HepG2 (cell line): Measurements from ENCODE around the gene GGT1. TPM values are rescaled to one million over a fixed set of nuclear protein-coding genes. Genes with fewer than 3 reads are reported as not detected.

ENCODE experiments used
- HNRNPH1 ChIP-seq: fragments of 200-400 bp; formaldehyde crosslinking; optimal IDR thresholded peaks from 2 replicates; pipeline ENCODE3; 2017; ENCODE audit warnings: mild to moderate bottlenecking, low read depth, low read length
- KDM1A ChIP-seq: IDR thresholded peaks from 2 replicates; pipeline ENCODE4 v1.6.1; 2016; ENCODE audit warnings: missing compliant biosample characterization
- KLF16 ChIP-seq, 2 experiments: sonication (generic) in 1 of 2; formaldehyde crosslinking in 1 of 2; IDR thresholded peaks; 2 replicates each; pipeline versions ENCODE4 v1.6.1 to v1.8.0; 2016 to 2023; ENCODE audit warnings: missing genetic modification reagents in 2 of 2, missing compliant biosample characterization in 1 of 2
- NFYC ChIP-seq: IDR thresholded peaks from 2 replicates; pipeline ENCODE4 v1.6.1; 2016; ENCODE audit warnings: missing genetic modification reagents, missing compliant biosample characterization
- TCF7 ChIP-seq: sonication (generic); IDR thresholded peaks from 2 replicates; pipeline ENCODE4 v1.6.1; 2016; ENCODE audit warnings: antibody characterized with exemption, low read depth
- XBP1 ChIP-seq: sonication (generic); formaldehyde crosslinking; IDR thresholded peaks from 2 replicates; pipeline ENCODE4 v1.5.0; 2020; ENCODE audit warnings: missing genetic modification reagents
- ZBTB7A ChIP-seq: sonication (generic); formaldehyde crosslinking; IDR thresholded peaks from 2 replicates; pipeline ENCODE4 v1.8.0; 2022; ENCODE audit warnings: mild to moderate bottlenecking, missing genetic modification reagents
- ZNF234 ChIP-seq: sonication (generic); formaldehyde crosslinking; conservative IDR thresholded peaks from 2 replicates; pipeline ENCODE4 v1.5.1; 2020; ENCODE audit warnings: mild to moderate bottlenecking, missing genetic modification reagents
- ZNF331 ChIP-seq: sonication (generic); formaldehyde crosslinking; IDR thresholded peaks from 2 replicates; pipeline ENCODE4 v1.4.0; 2020; ENCODE audit warnings: missing genetic modification reagents
- polyA plus RNA-seq, 8 experiments: library from polyadenylated mRNA; depleted of rRNA in 3 of 8; stranded (reverse) in 7 of 8; unstranded in 1 of 8; fragments of >200 nt; fragmentation: Illumina TruSeq in 4 of 8; extraction: Trizol in 4 of 8; gene quantifications; 2 replicates each; pipeline versions ENCODE4 v1.2.1 to v1.2.3, GENCODE V29; 2011 to 2016; ENCODE audit warnings: low read depth in 4 of 8, missing spikeins in 1 of 8, mixed read lengths in 1 of 8; ENCODE audit not compliant: insufficient read depth in 1 of 8
- total RNA-seq, 5 experiments: library from RNA; depleted of rRNA; stranded (reverse); fragments of >200 nt; fragmentation: Illumina TruSeq; extraction: Trizol; gene quantifications; 2 replicates each; pipeline ENCODE4 v1.2.3, GENCODE V29; 2016; ENCODE audit warnings: low read depth in 1 of 5
- TF ChIP-seq, protein P1 (sequence below): sonication (generic); formaldehyde crosslinking; IDR thresholded peaks from 2 replicates; pipeline ENCODE4 v1.5.0; 2020; ENCODE audit warnings: mild to moderate bottlenecking, missing genetic modification reagents, borderline replicate concordance
- TF ChIP-seq, protein P2 (sequence below): sonication (generic); formaldehyde crosslinking; IDR thresholded peaks from 2 replicates; pipeline ENCODE4 v1.4.0; 2020; ENCODE audit warnings: missing genetic modification reagents
- TF ChIP-seq, protein P3 (sequence below): sonication (generic); formaldehyde crosslinking; IDR thresholded peaks from 2 replicates; pipeline ENCODE4 v1.5.0; 2020; ENCODE audit warnings: mild to moderate bottlenecking, missing genetic modification reagents, moderate library complexity
- TF ChIP-seq, protein P4 (sequence below): IDR thresholded peaks from 2 replicates; pipeline ENCODE4 v1.6.1; 2016; ENCODE audit warnings: low read depth
- TF ChIP-seq, protein P5 (sequence below): sonication (generic); formaldehyde crosslinking; IDR thresholded peaks from 2 replicates; pipeline ENCODE4 v1.5.0; 2020; ENCODE audit warnings: missing genetic modification reagents

The GGT1 gene
- total and polyA plus RNA-seq, 2 of the 13 experiments (the other 11 are each of a cell fraction or from before 2014, with no cell fraction given): 29.9 to 103 TPM

DNA sequence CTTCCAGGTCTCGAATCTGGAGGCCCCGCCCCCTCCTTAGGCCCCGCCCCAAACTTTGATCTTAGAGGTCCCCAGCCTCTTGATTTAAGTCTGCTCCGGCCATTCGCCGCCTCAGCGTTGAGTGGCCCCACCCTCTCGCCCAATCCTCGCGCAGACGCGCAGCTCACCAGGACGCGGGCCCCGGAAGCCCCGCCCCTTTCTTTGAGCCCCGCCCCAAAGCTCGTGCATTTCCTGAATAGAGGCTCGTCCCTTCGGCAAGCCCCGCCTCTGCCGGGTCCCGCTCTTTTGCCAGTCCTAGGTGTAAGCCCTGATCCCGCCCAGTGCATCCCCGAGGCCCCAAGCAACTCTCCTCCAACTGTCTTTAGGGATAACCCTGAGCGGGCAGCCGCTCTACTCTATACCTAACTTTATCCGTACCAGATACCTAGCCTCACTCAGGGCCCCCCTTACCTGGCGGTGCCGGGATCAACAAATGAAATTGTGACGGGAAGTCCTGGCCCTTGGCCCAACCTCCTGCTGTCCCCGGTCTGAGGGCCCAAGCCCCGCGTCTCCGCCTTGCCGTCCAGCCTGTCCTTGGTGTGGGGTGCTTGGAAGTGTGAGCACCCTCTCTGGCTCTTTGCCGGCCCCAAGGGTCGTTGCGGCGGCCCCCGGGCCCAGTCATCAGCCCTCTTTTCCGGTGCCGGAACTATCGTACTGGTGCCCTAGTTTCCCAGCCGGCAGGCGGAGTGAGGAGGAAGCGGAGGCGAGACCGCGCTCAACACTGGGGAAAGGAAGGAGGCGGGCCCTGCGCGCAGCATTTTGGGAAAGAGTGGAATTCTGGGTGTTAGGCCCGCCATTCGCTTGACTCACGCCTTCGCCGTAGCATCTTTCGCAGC, 47.6 kb upstream of the GGT1 start, which contains the start of gene SNRPD3 (continued):
- TF ChIP-seq XBP1 (0 out of 2 replicates have a peak, but pooled peaks have one; percentile 61), HNRNPH1 (no peak), NFYC (peak; percentile 80), ZBTB7A (CRISPR knock-in tag) (no peak), TCF7 (no peak), KLF16 (CRISPR knock-in tag; IDR thresholded peaks at IDR 0.05) (peak in 1 of 2 experiments; percentile 97; a peak in 2 of 4 replicates), ZNF234 (CRISPR knock-in tag) (peak; percentile 82; the same call in 1 of the 2 replicates), ZNF331 (CRISPR knock-in tag) (peak; percentile 72; the same call in 1 of the 2 replicates), KDM1A (CRISPR knock-in tag) (no peak)
- TF ChIP-seq, protein P1, sequence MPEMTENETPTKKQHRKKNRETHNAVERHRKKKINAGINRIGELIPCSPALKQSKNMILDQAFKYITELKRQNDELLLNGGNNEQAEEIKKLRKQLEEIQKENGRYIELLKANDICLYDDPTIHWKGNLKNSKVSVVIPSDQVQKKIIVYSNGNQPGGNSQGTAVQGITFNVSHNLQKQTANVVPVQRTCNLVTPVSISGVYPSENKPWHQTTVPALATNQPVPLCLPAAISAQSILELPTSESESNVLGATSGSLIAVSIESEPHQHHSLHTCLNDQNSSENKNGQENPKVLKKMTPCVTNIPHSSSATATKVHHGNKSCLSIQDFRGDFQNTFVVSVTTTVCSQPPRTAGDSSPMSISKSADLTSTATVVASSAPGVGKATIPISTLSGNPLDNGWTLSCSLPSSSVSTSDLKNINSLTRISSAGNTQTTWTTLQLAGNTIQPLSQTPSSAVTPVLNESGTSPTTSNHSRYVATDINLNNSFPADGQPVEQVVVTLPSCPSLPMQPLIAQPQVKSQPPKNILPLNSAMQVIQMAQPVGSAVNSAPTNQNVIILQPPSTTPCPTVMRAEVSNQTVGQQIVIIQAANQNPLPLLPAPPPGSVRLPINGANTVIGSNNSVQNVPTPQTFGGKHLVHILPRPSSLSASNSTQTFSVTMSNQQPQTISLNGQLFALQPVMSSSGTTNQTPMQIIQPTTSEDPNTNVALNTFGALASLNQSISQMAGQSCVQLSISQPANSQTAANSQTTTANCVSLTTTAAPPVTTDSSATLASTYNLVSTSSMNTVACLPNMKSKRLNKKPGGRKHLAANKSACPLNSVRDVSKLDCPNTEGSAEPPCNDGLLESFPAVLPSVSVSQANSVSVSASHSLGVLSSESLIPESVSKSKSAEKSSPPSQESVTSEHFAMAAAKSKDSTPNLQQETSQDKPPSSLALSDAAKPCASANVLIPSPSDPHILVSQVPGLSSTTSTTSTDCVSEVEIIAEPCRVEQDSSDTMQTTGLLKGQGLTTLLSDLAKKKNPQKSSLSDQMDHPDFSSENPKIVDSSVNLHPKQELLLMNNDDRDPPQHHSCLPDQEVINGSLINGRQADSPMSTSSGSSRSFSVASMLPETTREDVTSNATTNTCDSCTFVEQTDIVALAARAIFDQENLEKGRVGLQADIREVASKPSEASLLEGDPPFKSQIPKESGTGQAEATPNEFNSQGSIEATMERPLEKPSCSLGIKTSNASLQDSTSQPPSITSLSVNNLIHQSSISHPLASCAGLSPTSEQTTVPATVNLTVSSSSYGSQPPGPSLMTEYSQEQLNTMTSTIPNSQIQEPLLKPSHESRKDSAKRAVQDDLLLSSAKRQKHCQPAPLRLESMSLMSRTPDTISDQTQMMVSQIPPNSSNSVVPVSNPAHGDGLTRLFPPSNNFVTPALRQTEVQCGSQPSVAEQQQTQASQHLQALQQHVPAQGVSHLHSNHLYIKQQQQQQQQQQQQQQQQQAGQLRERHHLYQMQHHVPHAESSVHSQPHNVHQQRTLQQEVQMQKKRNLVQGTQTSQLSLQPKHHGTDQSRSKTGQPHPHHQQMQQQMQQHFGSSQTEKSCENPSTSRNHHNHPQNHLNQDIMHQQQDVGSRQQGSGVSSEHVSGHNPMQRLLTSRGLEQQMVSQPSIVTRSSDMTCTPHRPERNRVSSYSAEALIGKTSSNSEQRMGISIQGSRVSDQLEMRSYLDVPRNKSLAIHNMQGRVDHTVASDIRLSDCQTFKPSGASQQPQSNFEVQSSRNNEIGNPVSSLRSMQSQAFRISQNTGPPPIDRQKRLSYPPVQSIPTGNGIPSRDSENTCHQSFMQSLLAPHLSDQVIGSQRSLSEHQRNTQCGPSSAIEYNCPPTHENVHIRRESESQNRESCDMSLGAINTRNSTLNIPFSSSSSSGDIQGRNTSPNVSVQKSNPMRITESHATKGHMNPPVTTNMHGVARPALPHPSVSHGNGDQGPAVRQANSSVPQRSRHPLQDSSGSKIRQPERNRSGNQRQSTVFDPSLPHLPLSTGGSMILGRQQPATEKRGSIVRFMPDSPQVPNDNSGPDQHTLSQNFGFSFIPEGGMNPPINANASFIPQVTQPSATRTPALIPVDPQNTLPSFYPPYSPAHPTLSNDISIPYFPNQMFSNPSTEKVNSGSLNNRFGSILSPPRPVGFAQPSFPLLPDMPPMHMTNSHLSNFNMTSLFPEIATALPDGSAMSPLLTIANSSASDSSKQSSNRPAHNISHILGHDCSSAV (CRISPR knock-in tag): 0 out of 2 replicates have a peak, but pooled peaks have one; percentile 67
- TF ChIP-seq, protein P2, sequence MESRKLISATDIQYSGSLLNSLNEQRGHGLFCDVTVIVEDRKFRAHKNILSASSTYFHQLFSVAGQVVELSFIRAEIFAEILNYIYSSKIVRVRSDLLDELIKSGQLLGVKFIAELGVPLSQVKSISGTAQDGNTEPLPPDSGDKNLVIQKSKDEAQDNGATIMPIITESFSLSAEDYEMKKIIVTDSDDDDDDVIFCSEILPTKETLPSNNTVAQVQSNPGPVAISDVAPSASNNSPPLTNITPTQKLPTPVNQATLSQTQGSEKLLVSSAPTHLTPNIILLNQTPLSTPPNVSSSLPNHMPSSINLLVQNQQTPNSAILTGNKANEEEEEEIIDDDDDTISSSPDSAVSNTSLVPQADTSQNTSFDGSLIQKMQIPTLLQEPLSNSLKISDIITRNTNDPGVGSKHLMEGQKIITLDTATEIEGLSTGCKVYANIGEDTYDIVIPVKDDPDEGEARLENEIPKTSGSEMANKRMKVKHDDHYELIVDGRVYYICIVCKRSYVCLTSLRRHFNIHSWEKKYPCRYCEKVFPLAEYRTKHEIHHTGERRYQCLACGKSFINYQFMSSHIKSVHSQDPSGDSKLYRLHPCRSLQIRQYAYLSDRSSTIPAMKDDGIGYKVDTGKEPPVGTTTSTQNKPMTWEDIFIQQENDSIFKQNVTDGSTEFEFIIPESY: peak; percentile 62; the same call in 1 of the 2 replicates
- TF ChIP-seq, protein P3, sequence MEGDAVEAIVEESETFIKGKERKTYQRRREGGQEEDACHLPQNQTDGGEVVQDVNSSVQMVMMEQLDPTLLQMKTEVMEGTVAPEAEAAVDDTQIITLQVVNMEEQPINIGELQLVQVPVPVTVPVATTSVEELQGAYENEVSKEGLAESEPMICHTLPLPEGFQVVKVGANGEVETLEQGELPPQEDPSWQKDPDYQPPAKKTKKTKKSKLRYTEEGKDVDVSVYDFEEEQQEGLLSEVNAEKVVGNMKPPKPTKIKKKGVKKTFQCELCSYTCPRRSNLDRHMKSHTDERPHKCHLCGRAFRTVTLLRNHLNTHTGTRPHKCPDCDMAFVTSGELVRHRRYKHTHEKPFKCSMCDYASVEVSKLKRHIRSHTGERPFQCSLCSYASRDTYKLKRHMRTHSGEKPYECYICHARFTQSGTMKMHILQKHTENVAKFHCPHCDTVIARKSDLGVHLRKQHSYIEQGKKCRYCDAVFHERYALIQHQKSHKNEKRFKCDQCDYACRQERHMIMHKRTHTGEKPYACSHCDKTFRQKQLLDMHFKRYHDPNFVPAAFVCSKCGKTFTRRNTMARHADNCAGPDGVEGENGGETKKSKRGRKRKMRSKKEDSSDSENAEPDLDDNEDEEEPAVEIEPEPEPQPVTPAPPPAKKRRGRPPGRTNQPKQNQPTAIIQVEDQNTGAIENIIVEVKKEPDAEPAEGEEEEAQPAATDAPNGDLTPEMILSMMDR (CRISPR knock-in tag): peak; percentile 29
- TF ChIP-seq, protein P4, sequence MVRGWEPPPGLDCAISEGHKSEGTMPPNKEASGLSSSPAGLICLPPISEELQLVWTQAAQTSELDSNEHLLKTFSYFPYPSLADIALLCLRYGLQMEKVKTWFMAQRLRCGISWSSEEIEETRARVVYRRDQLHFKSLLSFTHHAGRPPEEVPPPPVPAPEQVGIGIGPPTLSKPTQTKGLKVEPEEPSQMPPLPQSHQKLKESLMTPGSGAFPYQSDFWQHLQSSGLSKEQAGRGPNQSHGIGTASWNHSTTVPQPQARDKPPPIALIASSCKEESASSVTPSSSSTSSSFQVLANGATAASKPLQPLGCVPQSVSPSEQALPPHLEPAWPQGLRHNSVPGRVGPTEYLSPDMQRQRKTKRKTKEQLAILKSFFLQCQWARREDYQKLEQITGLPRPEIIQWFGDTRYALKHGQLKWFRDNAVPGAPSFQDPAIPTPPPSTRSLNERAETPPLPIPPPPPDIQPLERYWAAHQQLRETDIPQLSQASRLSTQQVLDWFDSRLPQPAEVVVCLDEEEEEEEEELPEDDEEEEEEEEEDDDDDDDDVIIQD: no peak
- TF ChIP-seq, protein P5, sequence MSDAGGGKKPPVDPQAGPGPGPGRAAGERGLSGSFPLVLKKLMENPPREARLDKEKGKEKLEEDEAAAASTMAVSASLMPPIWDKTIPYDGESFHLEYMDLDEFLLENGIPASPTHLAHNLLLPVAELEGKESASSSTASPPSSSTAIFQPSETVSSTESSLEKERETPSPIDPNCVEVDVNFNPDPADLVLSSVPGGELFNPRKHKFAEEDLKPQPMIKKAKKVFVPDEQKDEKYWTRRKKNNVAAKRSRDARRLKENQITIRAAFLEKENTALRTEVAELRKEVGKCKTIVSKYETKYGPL (CRISPR knock-in tag): no peak
